ENCODE measurements around the gene NKIRAS1. TPM values are rescaled to one million over a fixed set of nuclear protein-coding genes. Genes with fewer than 3 reads are reported as not detected.

NKIRAS1 gene
- polyA plus RNA-seq, 4 donors, result 14.6 to 18.2 (median 17.4) TPM

Other genes with a start within 250 kb of the NKIRAS1 start
- 100 to 1,000 TPM; 139 to 160 (median 149) TPM for gene UBE2E1, start 111.0 kb downstream of the NKIRAS1 start, polyA plus RNA-seq (ENCODE audit: insufficient read length in 4 of 4)
- 1,000 to 10,000 TPM; 2,006 to 2,558 (median 2,234) TPM for gene RPL15, start 142 bp upstream of the NKIRAS1 start, polyA plus RNA-seq (ENCODE audit: insufficient read length in 4 of 4)
- gene NR1D2, start 28.3 kb upstream of the NKIRAS1 start, polyA plus RNA-seq (ENCODE audit: insufficient read length in 4 of 4), result 10 to 100 TPM; 36.3 to 47.0 (median 41.0) TPM

Measured in left renal cortex interstitium (tissue), 4 donors.